ENCODE results near the gene ZAR1.

GRCh38 chr4:48450740-48451139 lies 39.3 kb upstream of the ZAR1 start:
- TF ChIP-seq CTCF (IDR thresholded peaks at IDR 0.05; ENCODE audit: insufficient read depth, low read length, poor library complexity, severe bottlenecking) (no peak), EZH2phosphoT487 (conservative IDR thresholded peaks at IDR 0.05; ENCODE audit: low read length) (no peak)
